CD4-positive, alpha-beta memory T cell (primary cell): Measurements from ENCODE around the gene CLSTN1. TPM values are rescaled to one million over a fixed set of nuclear protein-coding genes. Genes with fewer than 3 reads are reported as not detected.
"Not testable (repeated sequence)": the region's sequence is repeated elsewhere in the genome, so short reads cannot be mapped to it uniquely, and the experiment has no call there.

Source experiments
- CTCF ChIA-PET: fragments of 350-600 bp; sonication (Branson Sonifier 250); formaldehyde crosslinking; loops from one replicate; lab custom pipeline; 2021; ENCODE audit warnings: inconsistent platforms; ENCODE audit not compliant: partially characterized antibody; lab: Charles Lee
- POLR2A ChIA-PET: fragments of 350-600 bp; sonication (Branson Sonifier 250); formaldehyde crosslinking; loops from one replicate; lab custom pipeline; 2021; ENCODE audit not compliant: partially characterized antibody; lab: Charles Lee
- DNase-seq, 5 donors: peaks; one replicate each; pipeline versions ENCODE4 v3.0.0 to v3.0.0-alpha.2; 2020 to 2022; ENCODE audit warnings: mixed read lengths in 1 of 5
- H3K27ac ChIP-seq: one replicate; pipeline ENCODE4 v1.7.0; 2013; ENCODE audit warnings: low read depth, low read length
- H3K27me3 ChIP-seq: 2 replicates; pipeline ENCODE4 v1.7.0; 2013; ENCODE audit warnings: mild to moderate bottlenecking, low read length, moderate library complexity; ENCODE audit not compliant: insufficient read depth
- H3K36me3 ChIP-seq: 2 replicates; pipeline ENCODE4 v1.7.0; 2013; ENCODE audit warnings: mild to moderate bottlenecking, low read length, moderate library complexity; ENCODE audit not compliant: insufficient read depth
- H3K4me1 ChIP-seq: 2 replicates; pipeline ENCODE4 v1.7.0; 2013; ENCODE audit warnings: mild to moderate bottlenecking, low read length, moderate library complexity; ENCODE audit not compliant: insufficient read depth
- H3K4me3 ChIP-seq, 2 donors: one replicate each; pipeline ENCODE4 v1.7.0; 2013; ENCODE audit warnings: low read length in 2 of 2, mild to moderate bottlenecking in 1 of 2
- H3K9me3 ChIP-seq, 2 donors: one replicate each; pipeline ENCODE4 v1.7.0; 2013; ENCODE audit warnings: low read length in 2 of 2, control low read depth in 1 of 2; ENCODE audit not compliant: control insufficient read depth in 1 of 2
- H3K27ac Mint-ChIP-seq, 7 donors: one replicate each; pipeline ENCODE4 v1.8.0; 2020 to 2021; ENCODE audit warnings: mixed read lengths in 7 of 7, mild to moderate bottlenecking in 6 of 7, inconsistent platforms in 3 of 7, moderate library complexity in 3 of 7
- H3K27me3 Mint-ChIP-seq, 2 donors: one replicate each; pipeline ENCODE4 v1.8.0; 2020 to 2021; ENCODE audit warnings: mixed read lengths in 2 of 2
- H3K36me3 Mint-ChIP-seq, 2 donors: one replicate each; pipeline ENCODE4 v1.8.0; 2020 to 2021; ENCODE audit warnings: mixed read lengths in 2 of 2, inconsistent platforms in 1 of 2, mild to moderate bottlenecking in 1 of 2
- H3K4me1 Mint-ChIP-seq, 4 donors: one replicate each; pipeline ENCODE4 v1.8.0; 2020 to 2021; ENCODE audit warnings: mixed read lengths in 4 of 4, mild to moderate bottlenecking in 1 of 4
- H3K4me3 Mint-ChIP-seq, 8 donors: one replicate each; pipeline ENCODE4 v1.8.0; 2020 to 2021; ENCODE audit warnings: mixed read lengths in 8 of 8, mild to moderate bottlenecking in 7 of 8, moderate library complexity in 6 of 8, inconsistent platforms in 3 of 8
- H3K9me3 Mint-ChIP-seq, 8 donors: one replicate each; pipeline ENCODE4 v1.8.0; 2020 to 2021; ENCODE audit warnings: mixed read lengths in 8 of 8, mild to moderate bottlenecking in 5 of 8, inconsistent platforms in 3 of 8, moderate library complexity in 1 of 8
- intact Hi-C: fragments of 100-400 bp; cut with micrococcal nuclease; formaldehyde crosslinking; loops from one replicate; pipeline ENCODE4 v1.15.1; 2023
- polyA plus RNA-seq, 2 donors: library from polyadenylated mRNA; unstranded; fragments of 300-500 nt; fragmentation: Illumina TruSeq; gene quantifications; one replicate each; pipeline ENCODE4 v1.2.3, GENCODE V29; 2021
- total RNA-seq, 2 experiments: library from RNA; stranded (reverse); gene quantifications; one replicate each; pipeline ENCODE4 v1.2.3, GENCODE V29; 2021

The CLSTN1 gene
- total and polyA plus RNA-seq, 4 experiments from 2014 or later: 6.9 to 109 (median 78.7) TPM

GRCh38 chr1:9715536-9716226 is 108.1 kb downstream of the CLSTN1 start:
- POLR2A ChIA-PET: interaction anchor here (0.7 to 16.2 kb wide), 12 partner anchors 12 to 126 kb away, joined by 3 to 403 read pairs (median 15); partner anchors contain the start of gene PIK3CD
- Mint-ChIP-seq H3K27me3 (no peaks in the 10 kb centered on the region), H3K27ac (peak overlapping the region; percentile 89 to 96 (median 93)), H3K36me3 (peaks cover 32 to 54% of the 10 kb centered on the region in 2 donors), H3K4me3 (peak overlapping the region; percentile 91 to 96 (median 94)), H3K9me3 (peaks cover 0 to 8% (median 0%) of the 10 kb centered on the region in 8 donors), H3K4me1 (peaks cover 26 to 85% (median 54%) of the 10 kb centered on the region in 4 donors)
- CTCF ChIA-PET: interaction anchor here (0.6 to 16.3 kb wide), 8 partner anchors 11 to 1556 kb away, joined by 3 to 219 read pairs (median 20); partner anchors contain the start of gene PIK3CD
- Histone ChIP-seq H3K9me3 (no peaks in the 10 kb centered on the region), H3K27ac (peak overlapping the region; percentile 58), H3K36me3 (peaks cover 49% of the 10 kb centered on the region), H3K4me3 (peak overlapping the region; percentile 66 to 82), H3K4me1 (peaks cover 86% of the 10 kb centered on the region), H3K27me3 (no peaks in the 10 kb centered on the region)
- peak; percentile 60 to 83 (median 75) for DNase-seq
- intact Hi-C loops: loop anchor here (2.0 to 5.0 kb wide), 2 partner anchors 63 to 112 kb away; no protein-coding TSS in a partner anchor

GRCh38 chr1:9714257-9714718 is 109.5 kb downstream of the CLSTN1 start:
- peak; percentile 45 to 82 (median 51) for DNase-seq
- Mint-ChIP-seq H3K27me3 (no peaks in the 10 kb centered on the region), H3K27ac (peak overlapping the region; percentile 79 to 96 (median 91)), H3K36me3 (peaks cover 42 to 55% of the 10 kb centered on the region in 2 donors), H3K9me3 (peaks cover 0 to 8% (median 0%) of the 10 kb centered on the region in 8 donors), H3K4me1 (peaks cover 29 to 85% (median 54%) of the 10 kb centered on the region in 4 donors), H3K4me3 (peak overlapping the region; percentile 61 to 93 (median 72))
- Histone ChIP-seq H3K4me1 (peaks cover 72% of the 10 kb centered on the region), H3K27me3 (no peaks in the 10 kb centered on the region), H3K9me3 (no peaks in the 10 kb centered on the region), H3K36me3 (peaks cover 47% of the 10 kb centered on the region), H3K4me3 (peak overlapping the region in 1 of 2 donors; percentile 19), H3K27ac (peak overlapping the region; percentile 58)
- intact Hi-C loops: no loop called here
- ChIA-PET CTCF (interaction anchor here (1.5 to 16.3 kb wide), 4 partner anchors 11 to 86 kb away, joined by 4 to 219 read pairs (median 25); no protein-coding TSS in a partner anchor), POLR2A (interaction anchor here (4.7 to 16.2 kb wide), 6 partner anchors 10 to 85 kb away, joined by 23 to 403 read pairs (median 148); partner anchors contain the start of gene PIK3CD)

GRCh38 chr1:9712767-9713166 is 111.0 kb downstream of the CLSTN1 start:
- H3K27ac ChIP-seq, H3K27me3 Mint-ChIP-seq, intact Hi-C loops, H3K4me3 ChIP-seq, DNase-seq, H3K9me3 Mint-ChIP-seq, H3K9me3 ChIP-seq, H3K27me3 ChIP-seq: not testable (repeated sequence)
- peaks cover 38 to 50% of the 10 kb centered on the region in 2 donors for H3K36me3 Mint-ChIP-seq
- ChIA-PET CTCF (interaction anchor here (3.1 to 16.3 kb wide), 3 partner anchors 9 to 84 kb away, joined by 10 to 219 read pairs (median 44); no protein-coding TSS in a partner anchor), POLR2A (interaction anchor here (0.7 to 16.2 kb wide), 8 partner anchors 9 to 84 kb away, joined by 3 to 403 read pairs (median 96); partner anchors contain the start of gene PIK3CD)
- Histone ChIP-seq H3K36me3 (peaks cover 37% of the 10 kb centered on the region), H3K4me1 (peaks cover 59% of the 10 kb centered on the region)
- H3K27ac Mint-ChIP-seq: peak overlapping the region in 6 of 7 donors; percentile 17 to 93 (median 76)
- H3K4me1 Mint-ChIP-seq: peaks cover 25 to 77% (median 46%) of the 10 kb centered on the region in 4 donors
- H3K4me3 Mint-ChIP-seq: peak overlapping the region in 2 of 8 donors; percentile 27 to 30

DNA sequence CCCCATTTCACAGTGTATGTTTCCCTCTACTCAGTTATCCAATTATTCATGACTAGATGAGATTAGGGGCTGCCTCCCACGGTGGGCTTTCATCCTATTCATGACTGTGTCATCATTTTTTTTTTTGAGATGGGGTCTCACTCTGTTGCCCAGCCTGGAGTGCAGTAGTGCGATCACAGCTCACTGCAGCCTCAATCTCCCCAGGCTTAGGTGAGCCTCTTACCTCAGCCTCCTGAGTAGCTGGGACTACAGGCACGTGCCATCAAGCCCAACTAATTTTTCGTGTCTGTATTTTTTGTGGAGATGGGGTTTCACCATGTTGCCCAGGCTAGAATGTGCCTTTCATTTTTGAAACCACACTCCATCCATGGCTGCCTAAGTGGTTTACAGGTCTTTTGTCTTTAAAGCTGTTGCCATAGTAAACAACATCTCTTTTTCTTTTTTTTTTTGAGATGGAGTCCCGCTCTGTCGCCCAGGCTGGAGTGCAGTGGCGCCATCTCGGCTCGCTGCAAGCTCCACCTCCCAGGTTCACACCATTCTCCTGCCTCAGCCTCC is 112.2 kb downstream of the CLSTN1 start:
- Mint-ChIP-seq H3K27ac (peak overlapping the region; percentile 35 to 76 (median 73)), H3K9me3 (peaks cover 0 to 2% (median 0%) of the 10 kb centered on the region in 8 donors), H3K27me3 (no peaks in the 10 kb centered on the region), H3K4me1 (peaks cover 25 to 77% (median 48%) of the 10 kb centered on the region in 4 donors), H3K4me3 (peak overlapping the region in 2 of 8 donors; percentile 26 to 36), H3K36me3 (peaks cover 33 to 42% of the 10 kb centered on the region in 2 donors)
- ChIA-PET CTCF (interaction anchor here (1.8 to 3.9 kb wide), 4 partner anchors 10 to 85 kb away, joined by 6 to 13 read pairs (median 9); no protein-coding TSS in a partner anchor), POLR2A (interaction anchor here (1.1 to 16.2 kb wide), 8 partner anchors 7 to 82 kb away, joined by 3 to 403 read pairs (median 45); partner anchors contain the start of gene PIK3CD)
- no peaks in the 10 kb centered on the region for H3K27me3 ChIP-seq
- no peak overlapping the region for H3K4me3 ChIP-seq
- intact Hi-C loops: no loop called here
- H3K9me3 ChIP-seq: no peaks in the 10 kb centered on the region
- H3K27ac ChIP-seq: no peak overlapping the region
- DNase-seq: peak in 2 of 5 donors; percentile 33 to 48
- H3K4me1 ChIP-seq: peaks cover 55% of the 10 kb centered on the region
- H3K36me3 ChIP-seq: peaks cover 37% of the 10 kb centered on the region

DNA sequence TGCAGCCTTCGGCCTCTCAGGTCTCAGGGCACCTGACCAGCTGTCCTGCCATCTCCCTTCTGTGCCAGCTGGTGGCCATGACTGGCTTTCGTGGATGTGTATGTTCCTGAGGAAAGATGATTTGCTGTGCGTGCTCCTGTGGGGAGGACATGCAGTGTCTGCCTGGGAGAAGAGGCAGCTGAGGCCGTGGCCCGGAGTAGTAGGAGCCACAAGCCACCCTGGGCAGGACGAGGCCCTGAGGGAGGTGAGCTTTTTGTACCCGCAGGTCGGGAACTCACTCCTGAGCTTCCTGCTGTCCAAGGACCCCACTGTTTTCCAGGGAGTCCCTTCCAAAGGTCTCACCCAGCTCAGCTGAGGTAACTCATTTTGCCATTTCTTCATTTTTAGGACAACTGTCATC is 113.7 kb downstream of the CLSTN1 start:
- no peaks in the 10 kb centered on the region for H3K27me3 Mint-ChIP-seq
- H3K27ac Mint-ChIP-seq: peak overlapping the region in 4 of 7 donors; percentile 9 to 80 (median 50)
- Histone ChIP-seq H3K27ac (no peak overlapping the region), H3K36me3 (peaks cover 31% of the 10 kb centered on the region), H3K9me3 (no peaks in the 10 kb centered on the region), H3K4me1 (peaks cover 54% of the 10 kb centered on the region), H3K27me3 (no peaks in the 10 kb centered on the region), H3K4me3 (no peak overlapping the region)
- peaks cover 30 to 76% (median 48%) of the 10 kb centered on the region in 4 donors for H3K4me1 Mint-ChIP-seq
- intact Hi-C loops: no loop called here
- CTCF ChIA-PET: interaction anchor here (1.1 to 3.9 kb wide), 5 partner anchors 8 to 81 kb away, joined by 3 to 13 read pairs (median 3); no protein-coding TSS in a partner anchor
- POLR2A ChIA-PET: interaction anchor here (0.7 to 16.2 kb wide), 5 partner anchors 12 to 81 kb away, joined by 3 to 403 read pairs (median 187); partner anchors contain the start of gene PIK3CD
- DNase-seq: no peak
- peaks cover 24 to 39% of the 10 kb centered on the region in 2 donors for H3K36me3 Mint-ChIP-seq
- peaks cover 0 to 2% (median 0%) of the 10 kb centered on the region in 8 donors for H3K9me3 Mint-ChIP-seq
- peak overlapping the region in 1 of 8 donors; percentile 1 for H3K4me3 Mint-ChIP-seq

GRCh38 chr1:9706178-9706577 is 117.6 kb downstream of the CLSTN1 start:
- H3K4me1 Mint-ChIP-seq: peaks cover 39 to 78% (median 56%) of the 10 kb centered on the region in 4 donors
- Histone ChIP-seq H3K9me3 (no peaks in the 10 kb centered on the region), H3K4me1 (peaks cover 56% of the 10 kb centered on the region), H3K4me3 (no peak overlapping the region), H3K27me3 (no peaks in the 10 kb centered on the region), H3K36me3 (peaks cover 12% of the 10 kb centered on the region), H3K27ac (no peak overlapping the region)
- H3K4me3 Mint-ChIP-seq: no peak overlapping the region
- no peak for DNase-seq
- H3K36me3 Mint-ChIP-seq: peaks cover 25 to 35% of the 10 kb centered on the region in 2 donors
- intact Hi-C loops: no loop called here
- peaks cover 0 to 2% (median 0%) of the 10 kb centered on the region in 8 donors for H3K9me3 Mint-ChIP-seq
- ChIA-PET CTCF (interaction anchor here (1.0 to 2.4 kb wide), 2 partner anchors 16 to 79 kb away, joined by 3 to 8 read pairs; no protein-coding TSS in a partner anchor), POLR2A (interaction anchor here (0.6 to 9.0 kb wide), 3 partner anchors 8 to 14 kb away, joined by 3 to 85 read pairs (median 3); no protein-coding TSS in a partner anchor)
- peak overlapping the region in 6 of 7 donors; percentile 30 to 84 (median 70) for H3K27ac Mint-ChIP-seq
- no peaks in the 10 kb centered on the region for H3K27me3 Mint-ChIP-seq
